H1 (cell line): ENCODE data around the gene MCM7. TPM values are rescaled to one million over a fixed set of nuclear protein-coding genes. Genes with fewer than 3 reads are reported as not detected.

Experiments used
- microRNA counts: library from miRNA; unstranded; fragments of <30 nt; microRNA quantifications from one replicate; lab custom pipeline; 2015
- microRNA-seq, 2 experiments: library from miRNA; unstranded; fragments of <30 nt; microRNA quantifications; one replicate each; pipeline versions ENCODE4 to v1.2.0, GENCODE V29; 2016 to 2020; ENCODE audit warnings: borderline microRNAs expressed in 2 of 2, borderline number of aligned reads in 2 of 2, borderline replicate concordance in 1 of 2
- polyA plus RNA-seq, 7 experiments: library from polyadenylated mRNA; depleted of rRNA in 3 of 7; stranded (reverse) in 5 of 7; unstranded in 2 of 7; fragments of >200 nt in 5 of 7; fragments of 200-250 nt in 2 of 7; gene quantifications; 1 replicate in 5 of 7; 2 replicates in 1 of 7; 4 replicates in 1 of 7; pipeline versions ENCODE4 v1.2.1 to v1.2.3, GENCODE V29; 2011 to 2013; ENCODE audit warnings: missing spikeins in 2 of 7, mixed read lengths in 2 of 7
- small RNA-seq: library from polyadenylated mRNA; stranded (forward); fragments of <200 nt; extraction: miRNeasy Mini kit (QIAGEN cat#:217004); gene quantifications from one replicate; pipeline ENCODE3, GENCODE V24; 2013; ENCODE audit not compliant: insufficient read depth
- total RNA-seq: library from RNA; stranded (reverse); fragmentation: NEBNext Ultra II Directional; extraction: Animal tissue kit (Norgen Biotek cat#: 25700); gene quantifications from 2 replicates; pipeline ENCODE4 v1.2.1, GENCODE V29; 2021

Gene MCM7
- total and polyA plus RNA-seq, 2 of the 8 experiments (the other 6 are each of a cell fraction or from before 2014, with no cell fraction given): 313 to 344 TPM

MicroRNAs within 50 kb of the gene (microRNA counts, 767-probe panel; counts per million panel counts)
- microRNA hsa-miR-106b-5p (lab: Ali Mortazavi, UCI) (5,722 counts per million, percentile 95 among the panel's probes with 10 or more counts), microRNA hsa-miR-25-3p (lab: Ali Mortazavi, UCI) (10,234 counts per million, percentile 98 among the panel's probes with 10 or more counts), microRNA hsa-miR-93-5p (lab: Ali Mortazavi, UCI) (10,507 counts per million, percentile 99 among the panel's probes with 10 or more counts)

Small RNA genes lying within 50 kb of the gene (microRNA-seq; reads per million reads assigned to microRNA genes)
- 1,350 to 2,598 reads per million in 2 experiments for gene MIR106B
- 137 to 262 reads per million in 2 experiments for gene MIR25
- 2,696 to 3,899 reads per million in 2 experiments for gene MIR93

Small RNA genes lying within 50 kb of the gene (small RNA-seq; reads per million reads assigned to genes)
- gene MIR106B (2,487 reads per million, percentile 100 among the genes with 10 or more reads in this experiment), gene MIR25 (40,370 reads per million, percentile 100 among the genes with 10 or more reads in this experiment), gene MIR93 (12,692 reads per million, percentile 100 among the genes with 10 or more reads in this experiment)

Other genes with a start within 250 kb of the MCM7 start
- gene OR2AE1, start 224.4 kb downstream of the MCM7 start, total RNA-seq: not detected in 2 replicates
- not detected in 2 replicates for gene OR2AE1, start 224.4 kb downstream of the MCM7 start, polyA plus RNA-seq (2011; rRNA removed)
- 6.6 and 7.3 TPM in 2 replicates for gene TRIM4, start 181.9 kb downstream of the MCM7 start, total RNA-seq
- gene TRIM4, start 181.9 kb downstream of the MCM7 start, polyA plus RNA-seq (2011; rRNA removed): 0.02 and 0.03 TPM in 2 replicates
- gene GJC3, start 171.8 kb downstream of the MCM7 start, total RNA-seq: 2.5 and 3.0 TPM in 2 replicates
- 1.7 and 2.7 TPM in 2 replicates for gene GJC3, start 171.8 kb downstream of the MCM7 start, polyA plus RNA-seq (2011; rRNA removed)
- 0.29 and 0.52 TPM in 2 replicates for gene AZGP1, start 125.4 kb downstream of the MCM7 start, total RNA-seq
- 0.57 and 0.68 TPM in 2 replicates for gene AZGP1, start 125.4 kb downstream of the MCM7 start, polyA plus RNA-seq (2011; rRNA removed)
- gene ZKSCAN1, start 85.8 kb downstream of the MCM7 start, total RNA-seq: 37.7 and 40.6 TPM in 2 replicates
- gene ZKSCAN1, start 85.8 kb downstream of the MCM7 start, polyA plus RNA-seq (2011; rRNA removed): 8.2 and 9.3 TPM in 2 replicates
- gene ZSCAN21, start 51.6 kb downstream of the MCM7 start, total RNA-seq: 25.4 and 26.1 TPM in 2 replicates
- 12.7 and 15.4 TPM in 2 replicates for gene ZSCAN21, start 51.6 kb downstream of the MCM7 start, polyA plus RNA-seq (2011; rRNA removed)
- gene ZNF3, start 19.7 kb downstream of the MCM7 start, total RNA-seq: 49.1 and 50.7 TPM in 2 replicates
- gene ZNF3, start 19.7 kb downstream of the MCM7 start, polyA plus RNA-seq (2011; rRNA removed): 21.3 and 26.9 TPM in 2 replicates
- 127 and 128 TPM in 2 replicates for gene COPS6, start 12.4 kb downstream of the MCM7 start, total RNA-seq
- 159 and 225 TPM in 2 replicates for gene COPS6, start 12.4 kb downstream of the MCM7 start, polyA plus RNA-seq (2011; rRNA removed)
- 15.2 and 15.8 TPM in 2 replicates for gene AP4M1, start 246 bp upstream of the MCM7 start, total RNA-seq
- 15.9 and 16.6 TPM in 2 replicates for gene AP4M1, start 246 bp upstream of the MCM7 start, polyA plus RNA-seq (2011; rRNA removed)
- gene TAF6, start 18.0 kb upstream of the MCM7 start, total RNA-seq: 101 and 109 TPM in 2 replicates
- 66.7 and 113 TPM in 2 replicates for gene TAF6, start 18.0 kb upstream of the MCM7 start, polyA plus RNA-seq (2011; rRNA removed)
- gene CNPY4, start 18.2 kb upstream of the MCM7 start, total RNA-seq: 15.3 and 15.9 TPM in 2 replicates
- 9.1 and 10.2 TPM in 2 replicates for gene CNPY4, start 18.2 kb upstream of the MCM7 start, polyA plus RNA-seq (2011; rRNA removed)
- gene MBLAC1, start 25.6 kb upstream of the MCM7 start, total RNA-seq: 1.7 TPM in 2 replicates
- 1.00 and 1.2 TPM in 2 replicates for gene MBLAC1, start 25.6 kb upstream of the MCM7 start, polyA plus RNA-seq (2011; rRNA removed)
- 153 and 161 TPM in 2 replicates for gene LAMTOR4, start 47.5 kb upstream of the MCM7 start, total RNA-seq
- gene LAMTOR4, start 47.5 kb upstream of the MCM7 start, polyA plus RNA-seq (2011; rRNA removed): 622 and 735 TPM in 2 replicates
- gene TRAPPC14, start 57.3 kb upstream of the MCM7 start, total RNA-seq: 20.2 and 22.1 TPM in 2 replicates
- 11.9 and 19.6 TPM in 2 replicates for gene TRAPPC14, start 57.3 kb upstream of the MCM7 start, polyA plus RNA-seq (2011; rRNA removed)
- gene GAL3ST4, start 67.2 kb upstream of the MCM7 start, total RNA-seq: 5.1 and 5.3 TPM in 2 replicates
- 13.8 and 15.8 TPM in 2 replicates for gene GAL3ST4, start 67.2 kb upstream of the MCM7 start, polyA plus RNA-seq (2011; rRNA removed)
- 44.8 and 46.8 TPM in 2 replicates for gene GPC2, start 76.0 kb upstream of the MCM7 start, total RNA-seq
- gene GPC2, start 76.0 kb upstream of the MCM7 start, polyA plus RNA-seq (2011; rRNA removed): 25.3 and 47.8 TPM in 2 replicates
- 3.3 and 3.8 TPM in 2 replicates for gene STAG3, start 76.5 kb upstream of the MCM7 start, total RNA-seq
- 1.3 and 1.9 TPM in 2 replicates for gene STAG3, start 76.5 kb upstream of the MCM7 start, polyA plus RNA-seq (2011; rRNA removed)
- not detected in 2 replicates for gene PVRIG, start 118.6 kb upstream of the MCM7 start, total RNA-seq
- gene PVRIG, start 118.6 kb upstream of the MCM7 start, polyA plus RNA-seq (2011; rRNA removed): 0.15 TPM in 1 of 2 replicates, not detected in the other
- gene SPDYE3, start 206.3 kb upstream of the MCM7 start, total RNA-seq: not detected in 2 replicates
- gene SPDYE3, start 206.3 kb upstream of the MCM7 start, polyA plus RNA-seq (2011; rRNA removed): not detected in 2 replicates